Endometrium (tissue), 2 donors: ENCODE measurements around the gene CAMK1G.

Source experiments
- FAIRE-seq: peaks from 2 replicates; lab custom pipeline; 2012; peaks lifted over from hg19 to GRCh38; lab: Jason Lieb, UNC
- donor health status: control.
- donor health status: control.

The CAMK1G gene

DNA sequence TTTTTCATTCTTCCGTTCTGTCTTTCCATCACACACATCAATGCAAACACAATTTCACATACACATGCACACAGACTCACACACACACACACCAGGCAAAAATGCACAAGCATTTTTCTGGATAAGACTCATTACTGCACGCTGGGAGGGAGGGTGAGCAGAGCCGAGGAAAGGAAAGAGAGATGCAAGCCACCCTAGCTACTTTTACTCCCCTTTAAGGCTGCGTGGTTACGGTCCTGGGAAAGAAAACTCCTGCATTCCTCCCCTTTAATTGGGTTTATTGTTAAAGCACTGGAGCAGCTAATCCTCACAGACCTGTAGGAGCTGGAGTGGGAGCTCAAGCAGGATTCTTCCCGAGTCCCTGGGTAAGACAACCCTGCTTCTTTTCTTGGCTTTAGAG lies at the start of gene CAMK1G:
Gene CAMK1G, plus strand, starts transcription at position 307 of the 400 bp plus-strand sequence. CDS start 11,270 bp downstream, outside the sequence.
- FAIRE-seq: no peak

DNA sequence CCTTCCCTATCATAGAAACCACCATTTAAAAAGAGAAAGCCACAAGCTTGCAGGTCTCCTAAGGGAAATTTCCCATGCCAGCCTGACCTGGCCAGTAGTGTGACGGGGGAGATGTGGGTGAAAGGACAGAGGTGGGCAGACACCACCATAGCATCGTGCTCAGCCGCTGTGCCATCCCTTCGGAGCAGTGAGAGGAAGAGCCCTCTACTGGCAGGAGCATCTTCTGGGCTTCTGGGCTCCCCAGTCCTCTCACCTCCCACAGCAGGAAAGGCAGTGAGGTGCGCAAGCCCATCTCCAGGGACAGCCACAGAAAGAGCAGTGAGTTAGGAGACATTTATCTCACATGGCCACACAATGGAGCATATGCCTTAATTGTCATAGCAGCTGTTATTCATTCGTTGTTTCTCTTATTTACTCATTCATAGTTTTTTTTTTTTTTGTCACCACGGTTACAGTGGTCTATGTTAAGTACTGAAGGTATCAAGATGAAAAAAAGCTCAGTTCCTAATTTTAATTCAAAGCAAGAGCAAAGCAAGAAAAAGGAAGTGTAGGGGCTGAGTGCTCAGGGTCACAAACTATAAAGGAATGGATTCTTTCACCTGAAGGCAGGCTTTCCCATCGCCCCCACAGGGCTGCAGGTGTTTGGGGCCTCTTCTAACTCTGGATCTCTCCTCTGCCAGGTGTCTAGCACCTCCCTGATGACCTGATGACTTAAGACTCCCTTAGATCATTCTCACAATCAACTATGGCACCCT lies 48.8 kb upstream of the CAMK1G start:
- FAIRE-seq: no peak

DNA sequence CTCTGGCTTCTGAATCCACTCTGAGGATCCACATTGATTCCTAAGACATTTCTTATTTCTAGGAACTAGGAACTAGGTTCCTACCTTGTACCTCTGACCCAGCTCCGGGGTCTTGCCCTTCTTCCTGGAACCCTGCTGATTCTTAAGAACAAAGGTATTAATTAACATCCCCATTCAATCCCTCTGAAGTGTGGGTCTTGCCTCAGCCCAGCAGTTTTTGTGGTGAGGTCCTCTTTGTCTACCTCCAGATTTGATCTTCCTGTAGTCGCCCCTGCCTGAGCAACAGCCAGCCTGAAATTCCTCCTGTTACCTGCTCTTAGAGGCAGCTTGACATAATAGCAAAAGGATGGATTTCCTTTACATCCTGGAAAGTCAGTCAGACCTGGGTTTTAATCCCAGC lies 46.7 kb upstream of the CAMK1G start:
- FAIRE-seq: no peak

DNA sequence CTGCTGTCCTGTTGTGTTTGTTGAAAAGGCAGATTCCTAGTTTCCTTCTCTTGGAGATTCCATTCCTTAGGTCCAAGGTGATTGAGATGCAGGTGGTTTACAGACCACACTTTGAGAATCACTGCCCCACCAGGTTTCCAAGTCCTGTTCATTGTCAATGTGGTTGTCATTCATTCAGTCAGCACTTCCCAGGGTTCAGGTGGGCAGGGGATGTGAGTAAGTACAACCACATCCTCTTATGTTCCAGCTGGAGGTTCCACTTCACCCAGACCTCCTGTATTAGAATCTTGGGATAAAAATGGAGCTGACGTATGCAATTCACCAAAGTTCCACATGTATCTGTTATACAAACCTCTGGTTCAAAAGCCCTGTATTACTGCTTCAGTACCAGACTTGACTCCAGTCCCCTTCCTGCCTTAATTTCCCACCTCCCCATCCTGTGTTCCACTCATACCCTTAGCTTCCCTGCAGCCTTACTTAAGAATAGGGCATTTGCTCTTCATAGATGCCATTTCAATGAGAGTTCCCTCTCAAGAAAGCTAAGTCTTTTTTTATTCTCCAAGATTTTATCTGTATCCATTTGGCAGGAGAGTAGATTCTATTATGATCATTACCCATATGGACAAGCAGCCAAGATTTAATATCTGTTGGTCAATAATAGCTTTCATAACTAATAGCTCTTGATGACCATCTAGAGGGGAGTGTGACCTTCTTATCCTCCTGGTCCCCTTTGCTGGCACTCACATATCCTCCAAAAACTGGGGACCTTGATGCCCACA lies 46.0 kb upstream of the CAMK1G start:
- FAIRE-seq: no peak

DNA sequence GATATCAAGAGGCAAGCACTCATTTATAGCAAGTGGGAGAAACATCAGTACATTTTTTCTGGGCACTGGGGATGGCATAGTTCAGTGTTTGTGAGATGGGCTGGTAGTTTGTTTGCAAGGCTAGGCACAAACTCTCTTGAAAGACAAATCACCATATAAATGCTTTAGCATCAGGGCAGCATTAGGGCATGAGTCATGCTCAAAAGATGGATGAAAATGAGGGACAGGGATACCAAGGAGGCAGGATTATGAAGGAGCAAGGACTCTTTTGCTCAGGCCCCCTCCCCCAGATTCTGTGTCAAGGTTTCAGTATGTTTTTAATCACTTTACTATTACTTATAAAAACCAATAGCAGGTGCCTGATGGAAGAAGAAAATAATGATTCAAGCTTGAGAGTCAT lies 43.9 kb upstream of the CAMK1G start:
- no peak for FAIRE-seq

DNA sequence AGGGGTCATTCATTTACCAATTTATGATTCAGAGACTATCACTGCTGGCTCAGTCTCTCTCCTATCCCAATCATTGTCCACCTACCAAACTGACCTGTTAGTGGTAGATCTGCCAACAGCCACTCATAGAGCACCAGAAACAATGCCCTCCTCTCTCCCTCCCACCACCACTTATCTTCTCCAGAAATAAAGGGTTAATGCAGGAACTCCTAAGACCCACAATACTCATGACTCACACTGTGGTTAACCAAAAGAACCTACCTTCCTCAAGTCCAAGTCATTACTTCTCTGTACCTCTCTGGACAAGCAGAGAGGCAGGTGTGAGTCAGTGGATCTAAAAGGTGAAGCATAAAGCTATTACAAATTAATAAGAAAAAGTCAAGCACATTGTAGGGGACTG lies 40.9 kb upstream of the CAMK1G start:
- no peak for FAIRE-seq

DNA sequence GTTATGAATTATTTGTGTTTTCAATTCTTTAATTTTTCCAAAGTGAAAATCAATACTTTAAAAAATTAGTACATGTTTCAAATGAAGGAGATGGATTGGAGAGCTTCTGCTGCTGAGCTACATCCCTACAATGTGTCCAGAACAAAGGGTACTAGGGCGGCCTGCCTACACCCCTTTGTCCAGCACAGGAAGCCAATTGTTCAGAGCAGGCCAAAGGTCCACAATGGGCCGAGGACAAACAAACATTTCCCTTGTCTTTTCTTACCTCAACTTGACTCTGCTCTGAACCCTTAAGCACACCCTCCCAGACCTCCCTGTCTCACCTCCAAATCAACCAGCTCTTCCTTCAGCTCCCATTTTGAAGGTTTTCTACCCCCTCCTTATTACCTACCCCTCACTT lies 39.4 kb upstream of the CAMK1G start:
- no peak for FAIRE-seq

DNA sequence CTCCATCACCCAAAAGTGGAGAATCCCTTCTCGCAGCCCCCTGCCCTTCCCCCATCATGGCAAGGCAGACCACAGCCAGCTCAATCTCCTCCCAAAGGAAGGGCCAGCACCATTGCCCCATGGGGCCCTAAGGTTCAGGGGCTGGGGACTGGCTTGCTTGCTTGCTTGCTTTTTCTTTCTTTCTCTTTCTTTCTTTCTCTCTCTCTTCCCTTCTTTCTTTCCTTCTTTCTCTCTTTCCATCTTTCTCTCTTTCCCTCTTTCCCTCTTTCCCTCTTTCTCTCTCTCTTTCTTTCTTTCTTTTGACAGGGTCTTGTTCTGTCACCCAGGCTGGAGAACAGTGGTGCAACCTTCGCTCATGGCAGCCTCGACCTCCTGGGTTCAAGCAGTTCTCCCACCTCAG lies 38.1 kb upstream of the CAMK1G start:
- no peak for FAIRE-seq

DNA sequence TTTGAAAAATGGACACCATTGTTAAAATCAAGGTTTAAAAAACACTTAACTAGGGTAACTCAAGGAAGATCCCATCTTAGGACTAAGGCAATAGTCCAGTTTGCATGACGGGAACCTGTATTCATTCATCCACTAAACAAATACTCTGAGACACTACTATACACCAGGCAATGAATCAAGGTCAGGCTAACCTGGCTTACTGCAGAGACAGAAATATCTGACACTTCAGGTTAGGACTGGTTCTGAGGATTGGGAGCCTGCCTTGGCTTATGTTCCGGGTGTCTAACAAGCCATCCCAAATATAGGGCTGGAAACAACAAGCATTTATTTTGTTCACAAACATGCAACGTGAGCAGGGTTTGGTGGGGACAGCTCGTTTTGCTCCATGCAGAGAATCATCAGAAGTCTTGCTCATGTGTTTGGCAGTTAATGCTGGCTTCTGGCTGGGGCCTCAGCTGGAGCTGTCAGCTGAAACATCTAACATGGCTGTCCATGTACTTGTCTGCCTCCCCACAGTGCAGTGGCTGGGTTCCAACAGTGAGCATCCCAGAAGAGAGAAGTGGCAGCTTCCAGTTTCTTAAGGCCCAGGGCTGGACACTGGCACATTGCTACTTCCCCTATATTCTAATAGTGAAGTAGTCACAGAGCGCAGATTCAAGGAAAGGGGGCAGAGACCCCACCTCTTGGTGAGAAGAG lies 37.0 kb upstream of the CAMK1G start:
- FAIRE-seq: no peak

DNA sequence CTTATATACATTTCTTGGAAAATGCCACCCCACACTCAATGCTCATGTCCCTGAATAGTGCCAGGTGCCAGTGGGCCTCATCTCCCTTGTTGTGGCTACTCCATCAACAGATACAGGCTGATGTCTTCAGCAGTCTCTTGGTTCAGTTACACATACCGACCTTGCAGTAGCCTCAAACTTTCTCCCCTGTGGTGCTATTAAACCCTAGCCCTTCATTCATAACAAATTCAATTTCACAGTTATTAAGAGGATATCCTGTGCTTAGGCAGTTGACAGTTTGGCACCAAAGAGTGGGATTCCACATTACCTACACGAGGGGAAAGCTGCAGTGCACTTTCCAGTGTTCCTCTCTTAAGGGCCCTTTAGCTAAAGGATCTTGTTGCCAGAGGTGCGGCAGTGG lies 35.9 kb upstream of the CAMK1G start:
- no peak for FAIRE-seq

DNA sequence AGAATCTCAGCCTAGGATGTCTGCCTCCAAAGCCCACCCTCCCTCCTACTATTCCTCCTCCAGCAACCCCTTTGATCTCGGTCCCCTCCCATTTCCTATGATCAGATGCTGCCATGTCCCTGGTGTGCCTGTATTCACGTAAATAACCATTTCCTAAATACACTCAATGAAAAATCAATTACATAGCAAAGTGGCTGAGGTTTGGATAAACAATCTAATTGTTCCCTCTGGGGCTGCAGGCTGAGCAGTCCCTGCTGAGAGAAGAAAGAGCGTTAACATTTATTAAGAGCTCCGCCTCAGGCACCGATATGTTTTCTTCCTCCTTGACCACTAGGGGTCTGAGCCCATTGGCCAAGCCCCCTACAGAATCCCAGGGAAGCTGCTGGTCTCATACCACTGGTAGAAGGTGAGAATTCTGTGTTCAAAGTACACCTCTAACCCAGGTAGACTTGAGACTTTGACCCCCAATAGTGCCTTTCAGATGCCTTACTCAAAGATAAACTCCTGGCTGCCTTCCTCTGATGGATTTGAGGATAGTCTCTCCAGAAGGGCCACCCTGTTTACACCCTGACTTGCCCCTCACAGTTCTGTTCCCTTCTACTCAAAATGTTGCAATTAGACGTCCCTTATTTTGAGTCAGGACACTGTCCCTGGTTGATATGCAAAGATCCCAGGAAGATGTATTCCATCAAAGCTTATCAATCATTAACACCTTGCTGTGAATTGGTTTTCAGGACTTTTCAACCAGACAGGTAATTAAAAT lies 33.9 kb upstream of the CAMK1G start:
- no peak for FAIRE-seq

DNA sequence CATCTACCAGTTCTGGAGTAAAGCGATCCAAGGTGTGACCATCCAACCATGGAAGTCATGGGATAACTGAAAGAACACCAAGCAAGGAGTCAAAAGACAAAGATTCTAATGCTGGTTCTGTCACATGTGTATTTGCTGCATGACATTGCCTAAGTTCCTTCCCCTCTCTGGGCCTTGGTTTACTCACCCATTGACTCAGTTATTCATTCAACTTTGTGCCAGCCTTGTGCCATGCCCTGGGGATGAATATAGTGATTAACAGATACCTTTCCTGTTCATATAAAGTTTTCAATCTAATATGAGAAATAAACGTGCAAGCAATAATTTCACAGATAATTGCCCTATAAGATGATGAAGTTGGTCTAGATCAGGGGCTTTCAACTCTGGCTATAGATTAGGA lies 33.0 kb upstream of the CAMK1G start:
- no peak for FAIRE-seq

DNA sequence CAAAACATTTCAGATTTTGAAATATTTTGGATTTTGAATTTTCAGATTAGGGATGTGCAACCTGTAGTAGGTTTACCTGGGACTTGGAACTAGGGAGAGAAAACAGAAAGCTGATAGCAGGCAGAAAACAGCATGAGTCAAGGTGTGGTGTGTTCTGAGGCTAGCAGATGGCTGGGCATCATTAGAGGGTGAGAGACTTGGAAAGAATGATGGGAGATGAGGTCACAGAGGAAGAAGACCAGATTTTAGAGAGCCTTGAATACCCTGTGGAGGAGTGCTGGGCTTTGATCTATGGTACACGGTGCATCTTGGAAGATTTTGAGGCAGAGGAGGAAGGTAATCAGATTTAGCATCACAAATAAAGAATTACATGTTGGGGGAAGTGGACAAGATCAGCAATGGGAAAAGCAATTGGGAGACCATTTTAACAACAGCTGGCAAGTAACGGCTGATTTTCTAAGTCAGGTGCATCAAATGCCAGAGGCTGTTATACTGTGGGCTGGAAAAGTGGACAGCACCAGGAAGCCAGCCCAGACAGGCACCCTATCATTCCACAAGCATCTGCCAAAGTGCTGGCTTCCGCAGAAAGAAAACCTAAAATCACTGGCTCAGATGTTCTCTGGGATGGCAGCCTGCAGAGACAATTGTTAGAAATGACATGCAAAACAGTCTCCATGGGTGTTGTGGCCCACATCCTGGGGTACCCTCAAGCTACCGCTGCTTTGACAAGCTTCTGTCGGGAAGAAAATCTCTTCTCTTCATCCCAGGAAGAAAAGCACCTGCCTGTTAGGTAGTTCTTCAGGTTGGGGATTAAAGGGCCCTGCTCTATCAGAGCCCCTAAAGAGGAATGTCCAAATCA lies 30.9 kb upstream of the CAMK1G start:
- FAIRE-seq: no peak

DNA sequence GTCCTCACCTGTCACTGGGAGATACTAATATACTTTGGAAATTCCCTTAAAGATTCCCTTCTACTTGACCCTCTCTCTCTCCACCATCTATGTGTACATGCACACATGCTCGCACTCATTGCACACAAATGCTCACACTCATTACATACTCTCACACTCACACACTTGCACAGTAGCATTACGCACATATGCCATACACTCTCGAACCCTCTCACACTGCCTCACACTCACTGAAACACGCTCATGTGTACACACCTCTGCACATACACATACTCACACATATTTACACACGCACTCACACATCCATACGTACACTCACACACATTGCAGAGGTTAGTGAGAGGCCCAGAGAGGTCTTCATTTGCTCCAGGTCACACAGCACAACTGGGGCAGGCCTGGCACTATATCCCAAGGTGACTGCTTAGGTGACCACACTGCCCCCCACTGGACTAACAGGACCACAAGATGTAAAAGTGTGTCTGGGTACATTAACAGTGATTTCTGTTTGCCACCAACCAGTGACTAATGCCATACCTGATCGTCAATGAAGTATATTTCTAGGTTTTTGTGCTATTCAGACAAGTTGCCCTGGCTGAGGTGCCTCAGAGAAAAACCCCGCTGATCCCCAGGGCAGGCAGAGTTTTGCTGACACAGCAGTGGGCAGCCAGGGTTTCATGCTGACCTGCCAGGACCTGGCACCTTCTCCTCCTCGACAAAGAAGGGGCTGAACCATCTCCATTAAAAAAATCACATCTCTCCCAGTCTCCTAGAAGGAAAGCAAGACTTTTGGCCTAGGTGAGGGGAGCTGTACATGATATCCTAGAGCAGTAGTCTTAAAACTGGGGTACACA lies 28.5 kb upstream of the CAMK1G start:
- FAIRE-seq: no peak

DNA sequence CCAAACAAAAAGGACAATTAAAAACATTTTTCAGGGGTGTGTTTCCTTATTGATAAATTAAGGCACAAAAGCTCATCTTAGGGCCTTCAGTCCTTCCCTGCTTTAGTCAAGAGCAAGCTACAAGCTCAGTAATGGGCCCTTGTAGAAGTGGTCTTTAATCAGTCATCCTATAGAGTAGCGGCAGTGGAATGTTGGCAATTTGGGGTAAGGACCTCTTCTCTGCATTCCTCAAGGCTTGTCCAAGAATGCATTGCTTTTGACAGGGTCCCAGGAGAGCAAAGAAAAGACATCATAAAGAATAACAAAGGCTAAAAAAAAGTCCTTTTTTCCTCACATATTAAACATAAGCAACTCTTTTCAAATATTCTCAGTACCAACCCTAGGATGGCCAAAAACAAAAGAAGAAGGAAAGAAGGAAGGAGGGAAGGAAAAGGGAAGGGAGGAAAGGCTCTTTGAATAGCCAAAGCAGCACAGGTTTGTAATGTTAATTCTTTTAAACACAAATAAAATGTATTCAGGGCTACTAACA lies 27.3 kb upstream of the CAMK1G start:
- FAIRE-seq: no peak

DNA sequence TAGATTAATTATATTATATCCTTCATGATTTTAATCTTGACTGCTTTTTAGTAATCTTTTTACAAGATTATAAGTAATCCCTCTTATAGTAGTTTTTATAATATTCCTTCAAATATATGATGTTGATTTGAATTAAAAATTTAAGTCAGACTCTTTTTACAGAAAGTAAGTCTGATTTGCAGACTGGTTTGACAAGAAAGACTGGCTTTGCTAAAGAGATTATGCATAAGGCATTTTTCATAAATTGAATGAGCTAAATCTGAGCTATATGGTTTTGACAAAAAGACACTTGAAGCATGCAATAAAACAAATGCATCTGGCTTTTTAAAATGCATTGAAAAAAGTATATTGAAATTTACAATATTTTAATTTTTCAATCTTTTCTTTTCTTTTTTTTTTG lies 26.3 kb upstream of the CAMK1G start:
- peak; percentile 45 for FAIRE-seq

DNA sequence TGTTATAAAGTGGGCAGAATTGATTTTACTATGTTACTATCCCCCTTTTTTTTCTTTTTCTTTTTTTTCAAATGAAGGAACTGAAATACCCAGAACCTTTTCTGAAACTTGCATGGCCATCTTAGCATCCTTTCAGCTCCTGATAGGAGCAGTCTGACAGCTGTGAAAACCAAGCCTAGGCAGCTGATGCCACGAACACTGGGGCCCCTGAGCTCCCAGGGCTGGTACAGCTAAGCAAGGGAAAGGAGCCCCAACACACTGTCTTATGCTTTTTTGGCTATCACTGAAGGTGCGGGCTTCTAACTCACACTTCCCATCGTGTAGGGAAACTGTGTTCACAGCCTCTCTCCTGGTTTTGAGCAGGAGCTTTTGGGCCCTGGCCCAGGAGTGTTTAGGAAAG lies 23.0 kb upstream of the CAMK1G start:
- FAIRE-seq: no peak

DNA sequence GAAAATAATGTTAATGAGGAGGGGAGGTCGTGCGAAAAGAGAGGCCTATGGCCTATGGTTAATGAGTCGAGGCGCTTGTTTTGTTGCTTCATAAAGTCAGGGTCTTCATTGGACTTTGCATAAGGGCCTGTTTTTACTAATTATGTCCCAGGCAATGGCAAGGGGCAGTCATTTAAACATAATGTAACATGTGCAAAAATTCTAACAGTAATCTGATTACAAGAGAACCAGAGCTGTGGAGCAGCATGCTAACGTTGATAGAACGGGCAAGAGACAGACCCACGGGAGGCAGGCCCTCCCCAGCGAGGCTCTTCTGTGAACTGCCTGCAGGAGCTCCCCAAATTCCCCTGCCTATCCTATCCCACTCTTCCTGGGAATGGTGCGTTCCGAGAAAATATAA lies 22.6 kb upstream of the CAMK1G start:
- no peak for FAIRE-seq

DNA sequence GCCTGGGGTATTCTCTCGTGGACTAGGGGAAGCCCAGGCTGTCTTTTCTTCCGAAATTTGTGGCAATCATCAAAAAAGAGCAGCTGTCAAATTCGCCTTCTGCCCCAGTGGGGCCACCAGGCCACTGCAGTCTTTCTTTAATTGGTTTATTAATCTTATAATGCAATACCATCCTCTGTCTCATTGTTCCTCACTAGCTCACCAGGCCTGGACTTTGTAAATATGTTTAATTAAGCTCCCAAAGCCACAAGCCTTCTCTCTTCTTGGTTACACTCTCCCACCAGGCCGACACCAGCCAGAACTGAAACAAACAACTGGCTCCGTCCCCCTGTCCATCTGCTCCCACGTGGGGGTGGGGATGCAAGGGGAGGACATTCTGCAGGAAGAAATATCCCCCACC lies 22.0 kb upstream of the CAMK1G start:
- no peak for FAIRE-seq

DNA sequence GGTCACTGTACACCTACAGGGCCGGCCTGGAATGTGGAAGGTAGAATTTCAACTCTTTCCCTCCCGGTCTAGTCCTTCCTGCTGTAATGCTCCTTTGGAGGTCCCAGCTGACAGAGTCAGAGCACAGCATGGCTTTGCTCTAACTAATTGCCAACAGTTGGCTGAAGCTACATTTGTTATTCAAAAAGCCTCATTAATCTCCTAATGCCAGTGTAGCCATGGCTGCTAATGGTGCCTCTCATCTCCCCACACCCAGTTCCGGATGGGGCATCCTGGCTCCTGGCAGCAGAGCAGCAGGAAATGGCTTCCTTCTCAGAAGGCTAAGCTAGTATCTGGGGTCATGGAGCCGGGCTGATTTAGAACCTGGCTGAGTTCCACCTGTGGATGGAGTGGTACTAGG lies 18.7 kb upstream of the CAMK1G start:
- no peak for FAIRE-seq
